Raji (cell line): ENCODE data around the gene DCTN2.

Experiments used
- POLR2A ChIP-seq: IDR thresholded peaks from 2 replicates; pipeline ENCODE4 v1.6.1; 2011; ENCODE audit warnings: low read depth, low read length, control low read depth; ENCODE audit not compliant: insufficient read depth

Gene DCTN2

GRCh38 chr12:57539134-57539768 lies 7.7 kb downstream of the DCTN2 start:
- no peak for TF ChIP-seq POLR2A

GRCh38 chr12:57536597-57536942 lies 10.4 kb downstream of the DCTN2 start:
- no peak for TF ChIP-seq POLR2A

GRCh38 chr12:57535764-57536596 lies 11.0 kb downstream of the DCTN2 start:
- TF ChIP-seq POLR2A = no peak

GRCh38 chr12:57534991-57535543 lies 11.9 kb downstream of the DCTN2 start:
- no peak for TF ChIP-seq POLR2A

- no peak for TF ChIP-seq POLR2A
These were observed 12.7 kb downstream of the DCTN2 start for GRCh38 chr12:57534250-57534649.

- TF ChIP-seq POLR2A = no peak
These were observed 13.9 kb downstream of the DCTN2 start for GRCh38 chr12:57533108-57533507.

- no peak for TF ChIP-seq POLR2A
These were observed 15.2 kb downstream of the DCTN2 start for GRCh38 chr12:57531836-57532235.

GRCh38 chr12:57530396-57531142 lies 16.4 kb downstream of the DCTN2 start:
- TF ChIP-seq POLR2A = no peak

- no peak for TF ChIP-seq POLR2A
These were observed 17.2 kb downstream of the DCTN2 start for GRCh38 chr12:57529831-57530230.

- TF ChIP-seq POLR2A = no peak
These were observed 18.0 kb downstream of the DCTN2 start for GRCh38 chr12:57528831-57529555.

- no peak for TF ChIP-seq POLR2A
These were observed 18.8 kb downstream of the DCTN2 start for GRCh38 chr12:57528176-57528575.

GRCh38 chr12:57527184-57527583 lies 19.8 kb downstream of the DCTN2 start:
- TF ChIP-seq POLR2A = no peak

- no peak for TF ChIP-seq POLR2A
These were observed 20.4 kb downstream of the DCTN2 start for GRCh38 chr12:57526477-57527126.

GRCh38 chr12:57525615-57526383 lies 21.2 kb downstream of the DCTN2 start:
- TF ChIP-seq POLR2A = no peak
